Activated CD4-positive, alpha-beta T cell treated with anti-CD3 and anti-CD28 coated beads for 48 hours (primary cell): ENCODE data around the gene DNAJC1.
A peak's percentile ranks its signal among the peaks of the same experiment; 100 is the strongest.

ENCODE experiments used
- DNase-seq: peaks from one replicate; pipeline ENCODE4 v3.0.0-alpha.2; 2020

DNAJC1 gene

GRCh38 chr10:22005763-22006162, 2.2 kb upstream of the DNAJC1 start:
- DNase-seq: no peak

- no peak for DNase-seq
These were observed 393 bp upstream of the DNAJC1 start for GRCh38 chr10:22003964-22004281.

- no peak for DNase-seq
These were observed 846 bp downstream of the DNAJC1 start for GRCh38 chr10:22002591-22003176.

DNA sequence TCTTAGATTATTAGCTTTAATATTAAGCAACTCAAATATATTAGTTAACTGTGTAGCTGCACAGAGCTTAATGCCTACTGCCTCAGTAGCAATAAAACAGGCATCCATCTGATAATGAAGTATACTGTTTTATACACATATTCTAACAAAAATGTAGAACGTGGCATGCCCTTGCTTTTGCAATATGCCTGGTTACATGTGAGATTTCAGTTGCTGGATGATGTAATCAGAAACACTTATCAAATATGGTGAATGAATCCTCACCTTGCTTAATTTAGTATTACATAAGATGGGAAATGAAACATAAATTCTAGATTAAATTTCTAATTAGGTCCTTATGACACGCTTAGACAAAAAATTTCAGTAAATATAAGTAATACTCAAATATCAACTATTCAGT, 8.0 kb downstream of the DNAJC1 start:
- no peak for DNase-seq

GRCh38 chr10:21993360-21994001, 10.0 kb downstream of the DNAJC1 start:
- DNase-seq: no peak

- DNase-seq: no peak
These were observed 11.7 kb downstream of the DNAJC1 start for GRCh38 chr10:21991785-21992184.

GRCh38 chr10:21990449-21990848, 13.1 kb downstream of the DNAJC1 start:
- no peak for DNase-seq

DNA sequence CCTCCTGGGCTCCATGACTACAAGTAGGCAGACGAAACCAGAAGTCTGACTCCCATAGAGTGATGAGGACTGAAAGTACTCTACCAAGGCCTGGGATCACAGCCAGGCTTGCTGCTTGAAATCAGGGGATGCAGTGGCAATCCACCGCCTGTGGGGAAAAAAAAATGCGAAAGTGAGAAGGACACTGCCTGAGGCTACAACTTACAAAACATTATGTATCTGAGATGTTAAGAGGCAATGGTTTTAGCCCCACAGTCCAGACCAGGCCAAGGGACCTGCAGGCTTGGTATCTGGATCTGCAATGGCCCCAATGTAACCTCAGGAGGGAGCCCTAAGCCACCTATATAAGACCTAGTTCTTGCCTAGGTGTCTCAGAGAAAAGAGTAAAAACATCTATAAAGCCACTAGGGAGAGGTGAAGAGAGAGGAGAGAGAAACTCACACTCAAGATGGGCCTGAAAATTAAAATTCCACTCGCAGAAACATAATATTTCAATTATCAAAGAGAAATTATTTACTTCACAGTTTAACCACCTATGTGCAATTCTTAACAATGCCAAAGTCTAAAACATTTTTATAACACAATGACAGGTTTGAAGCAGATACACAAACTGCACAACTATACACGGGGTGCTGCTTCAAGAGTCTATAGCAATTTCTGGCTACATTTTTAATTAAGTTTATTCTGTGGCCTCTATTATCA, 13.9 kb downstream of the DNAJC1 start:
- peak; percentile 35 for DNase-seq

DNA sequence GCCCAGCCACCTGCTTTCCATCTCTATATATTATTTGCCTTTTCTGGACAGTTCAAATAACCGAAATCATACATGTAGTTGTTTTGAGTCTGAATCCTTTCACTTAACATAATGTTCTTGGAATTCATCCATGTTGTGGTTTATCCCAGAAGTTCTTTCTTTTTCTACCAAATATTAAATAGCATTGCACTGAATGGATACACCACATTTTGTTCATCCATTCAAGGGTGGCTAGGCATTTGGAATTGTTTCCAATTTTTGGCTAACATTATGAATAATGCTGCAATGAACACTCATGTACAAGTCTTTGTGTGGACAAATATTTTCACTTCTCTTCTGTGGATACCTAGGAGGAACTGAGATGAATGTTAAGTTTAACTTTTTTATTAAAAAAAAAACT, 18.0 kb downstream of the DNAJC1 start:
- no peak for DNase-seq

DNA sequence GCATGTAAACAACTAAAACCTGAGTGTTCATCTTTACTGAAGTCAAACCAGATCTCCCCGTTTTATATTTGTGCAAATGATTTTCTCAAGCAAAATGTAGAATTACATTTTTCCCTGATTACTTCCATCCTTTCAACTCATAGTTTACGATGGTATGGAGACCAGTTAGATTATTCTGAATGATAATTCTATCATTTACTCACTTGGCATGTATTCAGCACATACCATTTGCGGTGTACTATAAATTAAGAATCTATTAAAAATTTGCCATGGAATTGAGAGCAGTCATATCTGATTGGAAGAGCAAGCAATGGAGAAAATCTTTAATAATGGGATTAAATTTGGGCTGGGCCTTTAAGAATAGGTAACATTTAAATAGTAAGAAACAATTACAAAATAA, 22.4 kb downstream of the DNAJC1 start:
- DNase-seq: no peak

- DNase-seq: no peak
These were observed 22.8 kb downstream of the DNAJC1 start for GRCh38 chr10:21980691-21981090.

DNA sequence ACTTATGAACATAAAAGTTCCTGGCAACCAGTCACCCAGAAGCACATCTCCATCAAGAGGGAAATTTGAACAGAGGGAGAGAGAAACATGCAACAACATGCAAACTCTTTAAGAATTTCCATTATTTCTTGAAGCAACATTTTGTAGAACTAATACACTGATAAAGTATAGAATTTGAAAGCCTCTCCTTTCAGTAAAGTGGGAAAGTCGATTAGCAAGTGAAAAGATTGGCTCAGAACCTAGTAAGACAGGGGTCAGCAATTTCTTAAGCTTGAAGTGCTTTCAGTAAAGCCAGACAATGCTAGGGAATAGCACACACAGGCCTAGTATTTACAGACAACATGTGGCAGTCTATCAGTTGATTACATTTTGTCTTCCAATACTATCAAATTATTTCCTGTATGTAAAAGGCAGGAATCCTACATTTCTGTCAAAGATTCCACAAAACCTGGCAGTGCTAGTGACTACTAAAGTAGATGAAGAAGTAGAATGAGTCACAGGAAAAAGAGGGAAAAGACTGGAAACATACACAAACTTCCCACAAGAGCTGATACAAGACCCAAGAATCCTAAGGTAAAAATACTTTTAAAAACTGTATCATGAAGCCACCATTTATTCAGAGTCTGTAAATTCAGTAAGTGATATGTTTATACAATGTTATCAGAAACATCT, 25.2 kb downstream of the DNAJC1 start:
- DNase-seq: no peak

GRCh38 chr10:21976739-21977138, 26.8 kb downstream of the DNAJC1 start:
- DNase-seq: no peak

GRCh38 chr10:21976280-21976679, 27.2 kb downstream of the DNAJC1 start:
- no peak for DNase-seq

DNA sequence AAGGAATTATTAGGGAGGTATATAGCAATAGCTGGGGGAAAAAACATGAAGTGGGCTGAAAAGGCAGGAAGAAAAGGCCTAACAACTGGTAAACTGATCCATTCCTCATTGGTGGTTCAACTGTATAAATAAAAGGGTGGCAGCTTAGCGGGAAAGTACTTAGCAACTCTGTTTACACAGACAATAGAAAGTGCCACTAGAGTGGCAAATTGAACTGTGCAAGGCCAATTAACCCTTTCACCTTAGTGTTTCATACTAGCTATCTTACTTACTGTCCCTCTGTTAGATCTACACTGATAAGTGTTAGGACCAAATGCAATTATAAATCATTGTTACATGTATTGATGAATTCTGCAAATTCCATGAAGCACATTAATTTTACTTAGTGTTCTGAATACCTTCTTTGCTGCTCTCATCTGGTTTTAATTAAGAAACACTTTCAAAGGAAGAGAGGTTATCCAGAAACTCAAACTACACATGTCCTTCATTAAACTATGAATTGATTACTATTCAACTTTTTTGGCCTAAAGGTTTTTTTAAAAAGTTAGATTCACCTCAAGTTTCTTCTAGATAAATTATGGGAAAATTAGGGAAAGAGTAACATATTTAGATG, 28.0 kb downstream of the DNAJC1 start:
- no peak for DNase-seq

- DNase-seq: no peak
These were observed 30.9 kb downstream of the DNAJC1 start for GRCh38 chr10:21972584-21972983.

DNA sequence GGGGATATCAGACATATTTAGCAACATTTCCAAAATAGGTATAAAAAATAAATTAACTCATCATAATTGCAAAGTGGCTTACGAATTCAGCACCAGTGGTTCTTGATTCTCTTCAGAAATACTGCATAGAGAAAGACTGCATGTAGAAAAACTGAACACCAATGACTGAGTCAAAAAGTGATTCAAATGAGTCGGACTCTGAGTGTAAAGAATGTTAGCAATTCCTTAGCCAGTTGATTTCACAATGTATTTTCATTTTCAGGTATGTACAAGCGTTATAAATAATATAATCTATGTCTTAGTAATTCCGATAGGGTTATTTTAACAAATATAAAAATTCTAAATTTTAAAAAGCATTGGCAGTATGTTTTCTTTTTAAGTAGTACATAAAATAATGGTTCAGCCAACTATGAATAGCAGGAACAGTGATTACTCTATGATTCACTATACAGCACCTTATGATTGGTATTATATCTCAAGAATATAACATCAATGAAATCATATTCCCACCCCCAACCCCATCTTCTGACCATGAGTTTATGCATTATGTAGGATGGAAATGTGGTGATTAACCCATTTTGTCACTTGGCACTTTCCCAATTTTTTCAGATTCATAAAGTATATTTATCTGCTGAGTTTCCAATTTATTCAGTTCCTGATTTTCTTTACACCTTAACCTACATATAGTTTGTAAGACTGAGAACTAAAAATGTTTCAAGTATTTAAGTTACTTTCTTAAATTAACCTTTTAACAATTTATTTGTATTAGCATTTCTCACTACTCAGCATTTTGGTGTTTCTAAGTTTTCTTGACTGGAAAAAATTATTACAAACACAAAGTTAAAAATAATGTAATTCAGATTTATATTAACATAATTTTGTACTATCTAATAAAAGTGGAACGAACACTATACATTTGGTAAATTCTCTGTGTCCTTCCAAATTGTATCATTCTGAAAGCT, 33.9 kb downstream of the DNAJC1 start:
- DNase-seq: no peak

DNA sequence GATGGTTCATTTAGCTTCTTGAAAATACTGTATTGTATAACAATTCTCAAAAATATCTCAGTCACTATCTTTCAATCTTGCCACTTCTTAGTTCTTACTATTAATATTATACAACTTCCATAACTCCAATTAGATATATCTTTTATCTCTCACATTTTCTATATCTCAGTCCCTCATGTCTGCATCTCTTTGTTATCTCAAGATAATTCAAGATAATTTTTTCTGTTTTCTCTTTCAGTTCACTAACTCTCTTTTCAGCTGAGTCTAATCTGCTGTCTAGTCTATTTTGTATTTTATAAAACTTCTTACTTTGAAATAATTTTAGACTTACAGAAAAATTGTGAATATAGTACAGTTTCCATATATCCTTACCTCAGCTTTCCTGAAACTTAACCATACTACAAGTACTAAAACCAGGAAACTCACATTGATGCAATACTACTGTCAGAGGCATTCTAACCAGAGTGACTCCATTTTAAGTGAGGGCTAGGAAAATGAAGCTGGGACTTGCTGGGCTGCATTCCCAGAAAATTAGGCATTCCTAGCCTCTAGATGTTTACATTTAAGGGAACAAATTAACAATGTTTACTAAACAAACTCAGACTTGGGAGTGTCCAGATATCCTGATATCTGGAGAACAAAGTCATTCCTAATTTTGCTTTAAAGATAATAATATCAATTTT, 38.4 kb downstream of the DNAJC1 start:
- DNase-seq: no peak

GRCh38 chr10:21962358-21962757, 41.2 kb downstream of the DNAJC1 start:
- no peak for DNase-seq

DNA sequence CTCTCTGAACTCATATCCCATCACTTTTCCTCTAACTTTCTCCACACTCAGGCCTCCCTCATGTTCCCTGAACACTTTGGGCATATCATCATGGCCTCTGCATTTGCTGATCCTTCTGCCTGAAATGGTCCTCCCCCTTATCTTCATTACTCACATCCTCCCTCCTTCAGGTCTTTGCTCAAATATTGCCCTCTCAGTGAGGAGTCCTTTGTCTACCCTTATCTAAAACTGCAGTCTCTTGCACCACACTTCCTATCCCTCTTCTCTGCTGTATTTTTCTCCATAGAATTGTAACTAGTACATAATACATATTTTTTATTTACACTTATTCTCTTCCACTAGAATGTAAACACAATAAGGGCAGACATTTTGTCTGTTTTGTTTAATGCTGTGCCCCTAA, 41.7 kb downstream of the DNAJC1 start:
- DNase-seq: no peak

DNA sequence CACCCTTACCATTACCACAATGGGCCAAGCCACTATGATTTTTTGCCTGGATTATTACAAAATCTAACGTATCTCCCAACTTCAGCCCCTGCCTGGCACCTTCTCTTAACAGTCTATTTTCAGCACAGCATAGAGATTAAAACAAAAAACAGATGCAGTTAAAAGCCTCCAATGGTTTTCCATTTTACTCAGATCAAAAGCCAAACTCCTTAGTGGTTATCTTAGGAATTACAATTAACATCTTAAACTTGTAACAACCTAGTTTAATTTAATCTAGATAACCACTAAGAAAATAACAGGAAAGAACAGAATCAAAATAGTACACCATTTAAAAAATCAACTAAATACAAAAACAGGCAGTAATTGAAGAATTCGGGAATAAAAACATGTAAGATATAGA, 43.5 kb downstream of the DNAJC1 start:
- no peak for DNase-seq

GRCh38 chr10:21954690-21955089, 48.8 kb downstream of the DNAJC1 start:
- no peak for DNase-seq
